HepG2 (cell line): ENCODE results near the gene ZNF491. TPM values are rescaled to one million over a fixed set of nuclear protein-coding genes. Genes with fewer than 3 reads are reported as not detected.

ENCODE experiments used
- ATAC-seq: fragments of 200-7000 bp; cut with Tn5 transposase; 3 replicates; pipeline ENCODE4 v1.9.1; 2020; ENCODE audit warnings: mild to moderate bottlenecking, moderate library complexity
- BruUV-seq: library from RNA; stranded (reverse); fragments of 400-500 nt; replicated peaks from 2 replicates; lab custom pipeline; 2021; lab: Mats Ljungman, UMichigan
- CTCF ChIA-PET: fragments of 300-600 bp; formaldehyde crosslinking; extraction: SDS; loops from one replicate; lab custom pipeline; 2021; ENCODE audit warnings: low total read pairs, inconsistent platforms, low intra/inter-chr PET ratio; lab: Yijun Ruan, JAX
- POLR2A ChIA-PET: fragments of 350-600 bp; sonication (Branson Sonifier 250); formaldehyde crosslinking; loops from one replicate; lab custom pipeline; 2020; ENCODE audit warnings: antibody characterized with exemption, inconsistent platforms; lab: Yijun Ruan, JAX
- DNase-seq: peaks from one replicate; pipeline ENCODE4 v3.0.0-alpha.2; 2015; ENCODE audit warnings: low spot score
- FAIRE-seq: peaks from 3 replicates; lab custom pipeline; 2011; peaks lifted over from hg19 to GRCh38; lab: Jason Lieb, UNC
- H2AFZ ChIP-seq: one replicate; pipeline ENCODE4 v1.6.1; 2011; ENCODE audit warnings: low read length, inconsistent platforms
- H3K27ac ChIP-seq: fragments of 300-600 bp; 3 replicates; pipeline ENCODE4 v1.8.0; 2011; ENCODE audit warnings: mixed run types, mild to moderate bottlenecking, mixed read lengths, low read length, inconsistent platforms; ENCODE audit not compliant: insufficient read depth; ENCODE audit errors: extremely low read length
- H3K27me3 ChIP-seq, 2 experiments: fragments of 200-600 bp in 1 of 2; 2 replicates in 1 of 2; 3 replicates in 1 of 2; pipeline versions ENCODE4 v1.6.0 to v1.8.0; 2011; ENCODE audit warnings: low read length in 2 of 2, mild to moderate bottlenecking in 2 of 2, moderate library complexity in 2 of 2, inconsistent platforms in 1 of 2; ENCODE audit not compliant: insufficient read depth in 2 of 2, control insufficient read depth in 1 of 2
- H3K36me3 ChIP-seq, 2 experiments: fragments of 200-600 bp in 1 of 2; replicated peaks in 1 of 2; 2 replicates in 1 of 2; 3 replicates in 1 of 2; pipeline versions ENCODE4 v1.5.1 to v1.8.0; 2011; ENCODE audit warnings: low read length in 2 of 2, inconsistent platforms in 1 of 2; ENCODE audit not compliant: insufficient read depth in 2 of 2, control insufficient read depth in 1 of 2
- H3K4me1 ChIP-seq: 2 replicates; pipeline ENCODE4 v1.5.1; 2012; ENCODE audit warnings: low read length, inconsistent platforms; ENCODE audit not compliant: insufficient read depth
- H3K4me2 ChIP-seq: 2 replicates; pipeline ENCODE4 v1.6.0; 2011; ENCODE audit warnings: low read depth, low read length, inconsistent platforms
- H3K4me3 ChIP-seq, 3 experiments: fragments of 200-600 bp in 1 of 3; sonication (generic), shearing (Covaris generic) in 1 of 3; replicated peaks in 1 of 3; 2 replicates each; pipeline ENCODE4 v1.5.1; 2011 to 2016; ENCODE audit warnings: low read length in 3 of 3, inconsistent platforms in 2 of 3, low read depth in 2 of 3, mild to moderate bottlenecking in 2 of 3, control low read depth in 1 of 3, mixed read lengths in 1 of 3; ENCODE audit not compliant: insufficient read depth in 1 of 3
- H3K79me2 ChIP-seq: one replicate; pipeline ENCODE4 v1.6.1; 2011; ENCODE audit warnings: low read length, inconsistent platforms; ENCODE audit not compliant: insufficient read depth
- H3K9ac ChIP-seq: 2 replicates; pipeline ENCODE4 v1.6.0; 2011; ENCODE audit warnings: mild to moderate bottlenecking, low read depth, low read length, inconsistent platforms; ENCODE audit not compliant: insufficient read depth
- H3K9me3 ChIP-seq: 2 replicates; pipeline ENCODE4 v1.5.1; 2012; ENCODE audit warnings: mild to moderate bottlenecking, low read length
- H4K20me1 ChIP-seq: 2 replicates; pipeline ENCODE4 v1.6.0; 2011; ENCODE audit warnings: inconsistent platforms, mild to moderate bottlenecking, low read length, moderate library complexity; ENCODE audit not compliant: insufficient read depth
- CENPBD1 ChIP-seq: sonication (generic); formaldehyde crosslinking; IDR thresholded peaks from 2 replicates; pipeline ENCODE4 v1.8.0; 2022; ENCODE audit warnings: missing genetic modification reagents, low read depth, mild to moderate bottlenecking, borderline replicate concordance
- CHD4 ChIP-seq: fragments of 200-600 bp; sonication (generic); IDR thresholded peaks from 2 replicates; pipeline ENCODE4 v1.7.0; 2017; ENCODE audit warnings: mild to moderate bottlenecking, low read length, borderline replicate concordance
- FUBP1 ChIP-seq: sonication (generic); formaldehyde crosslinking; IDR thresholded peaks from 2 replicates; pipeline ENCODE4 v1.5.1; 2020; ENCODE audit warnings: missing genetic modification reagents, mild to moderate bottlenecking, borderline replicate concordance
- GATAD2A ChIP-seq: IDR thresholded peaks from 2 replicates; pipeline ENCODE4 v1.6.1; 2016
- JUNB ChIP-seq: sonication (generic); formaldehyde crosslinking; IDR thresholded peaks from 2 replicates; pipeline ENCODE4 v1.8.0; 2022; ENCODE audit warnings: missing genetic modification reagents, mild to moderate bottlenecking, borderline replicate concordance
- KDM3A ChIP-seq: IDR thresholded peaks from 2 replicates; pipeline ENCODE4 v1.6.1; 2018; ENCODE audit warnings: low read depth, missing compliant biosample characterization
- TAF15 ChIP-seq: fragments of 200-400 bp; formaldehyde crosslinking; IDR thresholded peaks from one replicate; pipeline ENCODE4 v1.6.1; 2018; ENCODE audit warnings: mild to moderate bottlenecking, low read depth, low read length; ENCODE audit not compliant: poor library complexity, severe bottlenecking
- ZNF780A ChIP-seq: sonication (generic); formaldehyde crosslinking; IDR thresholded peaks from 2 replicates; pipeline ENCODE4 v1.8.0; 2022; ENCODE audit warnings: mild to moderate bottlenecking, missing genetic modification reagents, moderate library complexity
- ZNF83 ChIP-seq: sonication (generic); formaldehyde crosslinking; IDR thresholded peaks from 2 replicates; pipeline ENCODE4 v1.4.0; 2020; ENCODE audit warnings: missing genetic modification reagents, mild to moderate bottlenecking, borderline replicate concordance
- WGBS: methylation state at CpG from one replicate; pipeline ENCODE4 v1.1.6; 2017; ENCODE audit warnings: low lambda C conversion rate; 5-methylcytosine and 5-hydroxymethylcytosine counted together
- in situ Hi-C: cut with HindIII; loops from 2 replicates; pipeline ENCODE4 v1.10.0; 2017; ENCODE audit warnings: low pct_unique_long_range_greater_than_20kb; ENCODE audit not compliant: extremely low pct_ligation_motif_present
- intact Hi-C: fragments of 100-400 bp; cut with micrococcal nuclease; formaldehyde crosslinking; loops from one replicate; pipeline ENCODE4 v1.10.0; 2022; ENCODE audit not compliant: unreplicated experiment
- polyA plus RNA-seq, 8 experiments: library from polyadenylated mRNA; depleted of rRNA in 3 of 8; stranded (reverse) in 7 of 8; unstranded in 1 of 8; fragments of >200 nt; fragmentation: Illumina TruSeq in 4 of 8; extraction: Trizol in 4 of 8; gene quantifications; 2 replicates each; pipeline versions ENCODE4 v1.2.1 to v1.2.3, GENCODE V29; 2011 to 2016; ENCODE audit warnings: low read depth in 4 of 8, missing spikeins in 1 of 8, mixed read lengths in 1 of 8; ENCODE audit not compliant: insufficient read depth in 1 of 8
- total RNA-seq, 5 experiments: library from RNA; depleted of rRNA; stranded (reverse); fragments of >200 nt; fragmentation: Illumina TruSeq; extraction: Trizol; gene quantifications; 2 replicates each; pipeline ENCODE4 v1.2.3, GENCODE V29; 2016; ENCODE audit warnings: low read depth in 1 of 5
- TF ChIP-seq, protein P1 (sequence below): IDR thresholded peaks from 2 replicates; pipeline ENCODE4 v1.4.0; 2020; ENCODE audit warnings: mild to moderate bottlenecking, missing genetic modification reagents
- TF ChIP-seq, protein P2 (sequence below): fragments of 450-650 bp; IDR thresholded peaks from 2 replicates; pipeline ENCODE4 v1.6.1; 2017

The ZNF491 gene
- total and polyA plus RNA-seq, 2 of the 13 experiments (the other 11 are each of a cell fraction or from before 2014, with no cell fraction given): 0.57 to 2.2 TPM

DNA sequence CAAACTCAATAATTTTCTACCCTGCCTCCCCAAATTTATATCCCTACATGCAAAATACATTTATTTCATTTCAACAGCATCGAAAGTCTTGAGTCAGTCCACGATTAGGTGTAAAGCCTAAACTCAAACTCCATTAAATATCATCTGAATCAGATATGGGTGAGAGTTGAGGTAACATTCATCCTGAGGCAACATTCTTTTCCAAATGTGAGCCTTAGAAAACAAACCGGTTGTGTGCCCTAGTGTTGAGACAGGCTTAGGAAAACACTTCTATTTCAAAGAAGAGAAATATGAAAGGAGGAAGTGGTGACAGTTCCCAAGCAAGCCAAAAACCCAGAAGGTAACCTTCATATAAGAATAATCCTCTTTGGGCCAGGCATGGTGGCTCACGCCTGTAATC is 43.7 kb upstream of the ZNF491 start (continued):
- TF ChIP-seq TAF15: no peak
- no peak for TF ChIP-seq ZNF83
- TF ChIP-seq CENPBD1 (CRISPR knock-in tag): no peak

DNA sequence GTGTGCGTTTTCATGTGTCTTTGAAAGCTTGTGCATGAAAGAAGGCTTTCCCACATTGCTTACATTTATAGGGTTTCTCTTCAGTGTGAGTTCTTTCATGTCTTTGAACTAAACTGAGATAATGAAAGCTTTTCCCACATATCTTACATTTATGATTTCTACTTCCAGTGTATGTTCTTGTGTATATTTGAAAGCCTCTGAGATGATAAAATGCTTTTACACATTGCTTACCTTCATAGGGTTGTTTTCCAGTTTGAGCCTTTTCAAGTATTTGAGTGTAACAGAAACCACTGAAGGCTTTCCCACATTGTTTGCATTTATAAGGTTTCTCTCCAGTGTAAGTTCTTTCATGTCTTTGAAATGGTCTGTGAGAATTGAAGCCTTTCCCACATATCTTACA is 41.4 kb upstream of the ZNF491 start:
- H3K4me1 ChIP-seq: peaks cover 14% of the 10 kb centered on the region
- H2AFZ ChIP-seq: no peak overlapping the region
- no peak overlapping the region for H3K4me2 ChIP-seq
- no peak overlapping the region for H3K27ac ChIP-seq
- no peaks in the 10 kb centered on the region for H3K9me3 ChIP-seq
- ChIA-PET POLR2A (no interaction called here), CTCF (no interaction called here)
- ATAC-seq (no peak), DNase-seq (no peak), FAIRE-seq (no peak)
- whole genome bisulfite sequencing: 0% methylated on average over 1 of the region's 1 CpG
- H3K4me3 ChIP-seq: no peak overlapping the region
- H3K36me3 ChIP-seq: no peaks in the 10 kb centered on the region
- peaks cover 0 to 12% of the 10 kb centered on the region in 2 experiments; a peak in 1 of 5 replicates for H3K27me3 ChIP-seq
- intact Hi-C loops: no loop called here
- BruUV-seq: no TSS peak
- no peak overlapping the region for H3K9ac ChIP-seq
- no peaks in the 10 kb centered on the region for H3K79me2 ChIP-seq
- in situ Hi-C loops: no loop called here
- H4K20me1 ChIP-seq: no peaks in the 10 kb centered on the region
- no peak for TF ChIP-seq JUNB (CRISPR knock-in tag)
- TF ChIP-seq, protein P1, sequence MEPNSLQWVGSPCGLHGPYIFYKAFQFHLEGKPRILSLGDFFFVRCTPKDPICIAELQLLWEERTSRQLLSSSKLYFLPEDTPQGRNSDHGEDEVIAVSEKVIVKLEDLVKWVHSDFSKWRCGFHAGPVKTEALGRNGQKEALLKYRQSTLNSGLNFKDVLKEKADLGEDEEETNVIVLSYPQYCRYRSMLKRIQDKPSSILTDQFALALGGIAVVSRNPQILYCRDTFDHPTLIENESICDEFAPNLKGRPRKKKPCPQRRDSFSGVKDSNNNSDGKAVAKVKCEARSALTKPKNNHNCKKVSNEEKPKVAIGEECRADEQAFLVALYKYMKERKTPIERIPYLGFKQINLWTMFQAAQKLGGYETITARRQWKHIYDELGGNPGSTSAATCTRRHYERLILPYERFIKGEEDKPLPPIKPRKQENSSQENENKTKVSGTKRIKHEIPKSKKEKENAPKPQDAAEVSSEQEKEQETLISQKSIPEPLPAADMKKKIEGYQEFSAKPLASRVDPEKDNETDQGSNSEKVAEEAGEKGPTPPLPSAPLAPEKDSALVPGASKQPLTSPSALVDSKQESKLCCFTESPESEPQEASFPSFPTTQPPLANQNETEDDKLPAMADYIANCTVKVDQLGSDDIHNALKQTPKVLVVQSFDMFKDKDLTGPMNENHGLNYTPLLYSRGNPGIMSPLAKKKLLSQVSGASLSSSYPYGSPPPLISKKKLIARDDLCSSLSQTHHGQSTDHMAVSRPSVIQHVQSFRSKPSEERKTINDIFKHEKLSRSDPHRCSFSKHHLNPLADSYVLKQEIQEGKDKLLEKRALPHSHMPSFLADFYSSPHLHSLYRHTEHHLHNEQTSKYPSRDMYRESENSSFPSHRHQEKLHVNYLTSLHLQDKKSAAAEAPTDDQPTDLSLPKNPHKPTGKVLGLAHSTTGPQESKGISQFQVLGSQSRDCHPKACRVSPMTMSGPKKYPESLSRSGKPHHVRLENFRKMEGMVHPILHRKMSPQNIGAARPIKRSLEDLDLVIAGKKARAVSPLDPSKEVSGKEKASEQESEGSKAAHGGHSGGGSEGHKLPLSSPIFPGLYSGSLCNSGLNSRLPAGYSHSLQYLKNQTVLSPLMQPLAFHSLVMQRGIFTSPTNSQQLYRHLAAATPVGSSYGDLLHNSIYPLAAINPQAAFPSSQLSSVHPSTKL: no peak
- TF ChIP-seq ZNF780A (CRISPR knock-in tag): no peak
- TF ChIP-seq, protein P2, sequence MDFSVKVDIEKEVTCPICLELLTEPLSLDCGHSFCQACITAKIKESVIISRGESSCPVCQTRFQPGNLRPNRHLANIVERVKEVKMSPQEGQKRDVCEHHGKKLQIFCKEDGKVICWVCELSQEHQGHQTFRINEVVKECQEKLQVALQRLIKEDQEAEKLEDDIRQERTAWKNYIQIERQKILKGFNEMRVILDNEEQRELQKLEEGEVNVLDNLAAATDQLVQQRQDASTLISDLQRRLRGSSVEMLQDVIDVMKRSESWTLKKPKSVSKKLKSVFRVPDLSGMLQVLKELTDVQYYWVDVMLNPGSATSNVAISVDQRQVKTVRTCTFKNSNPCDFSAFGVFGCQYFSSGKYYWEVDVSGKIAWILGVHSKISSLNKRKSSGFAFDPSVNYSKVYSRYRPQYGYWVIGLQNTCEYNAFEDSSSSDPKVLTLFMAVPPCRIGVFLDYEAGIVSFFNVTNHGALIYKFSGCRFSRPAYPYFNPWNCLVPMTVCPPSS: no peak
- no peak for TF ChIP-seq KDM3A
- no peak for TF ChIP-seq FUBP1 (CRISPR knock-in tag)
- no peak for TF ChIP-seq CHD4
- no peak for TF ChIP-seq GATAD2A (CRISPR knock-in tag)
